Lung (tissue), 12 donors: ENCODE measurements around the gene PLA2G2D. TPM values are rescaled to one million over a fixed set of nuclear protein-coding genes. Genes with fewer than 3 reads are reported as not detected.

Experiments
- ATAC-seq: fragments of 200-7000 bp; cut with Tn5 transposase; one replicate; pipeline ENCODE4 v1.9.1; 2020; ENCODE audit warnings: moderate number of reproducible peaks; ENCODE audit not compliant: insufficient read depth, low FRiP score
- DNase-seq, 3 donors: peaks; one replicate each; pipeline ENCODE4 v3.0.0-alpha.2; 2013 to 2017
- H3K27ac ChIP-seq, 2 donors: one replicate each; pipeline ENCODE4 v1.5.1; 2013; ENCODE audit warnings: mild to moderate bottlenecking in 2 of 2, moderate library complexity in 2 of 2, control low read depth in 1 of 2, inconsistent platforms in 1 of 2, low read depth in 1 of 2, low read length in 1 of 2
- H3K27me3 ChIP-seq, 3 donors: one replicate each; pipeline ENCODE4 v1.5.1; 2013; ENCODE audit warnings: low read length in 2 of 3; ENCODE audit not compliant: control insufficient read depth in 3 of 3, insufficient read depth in 3 of 3
- H3K36me3 ChIP-seq, 4 donors: one replicate each; pipeline ENCODE4 v1.5.1; 2013; ENCODE audit warnings: low read length in 4 of 4, mild to moderate bottlenecking in 1 of 4, moderate library complexity in 1 of 4; ENCODE audit not compliant: control insufficient read depth in 4 of 4, insufficient read depth in 4 of 4
- H3K4me1 ChIP-seq, 5 donors: one replicate each; pipeline ENCODE4 v1.5.1; 2013; ENCODE audit warnings: low read length in 5 of 5, mild to moderate bottlenecking in 2 of 5, moderate library complexity in 1 of 5; ENCODE audit not compliant: control insufficient read depth in 5 of 5, insufficient read depth in 5 of 5
- H3K4me3 ChIP-seq: one replicate; pipeline ENCODE4 v1.5.1; 2013; ENCODE audit warnings: mild to moderate bottlenecking, control low read depth, moderate library complexity
- H3K9ac ChIP-seq, 2 donors: one replicate each; pipeline ENCODE4 v1.5.1; 2013; ENCODE audit warnings: low read length in 2 of 2, control low read depth in 1 of 2; ENCODE audit not compliant: insufficient read depth in 1 of 2
- H3K9me3 ChIP-seq, 4 donors: one replicate each; pipeline ENCODE4 v1.5.1; 2013; ENCODE audit warnings: low read length in 3 of 4, mild to moderate bottlenecking in 1 of 4, moderate library complexity in 1 of 4; ENCODE audit not compliant: control insufficient read depth in 4 of 4, insufficient read depth in 3 of 4
- WGBS, 2 donors: extraction: QIAGEN DNeasy Blood & Tissue Kit; methylation state at CpG; one replicate each; pipeline ENCODE4 v1.1.7; 2013; 5-methylcytosine and 5-hydroxymethylcytosine counted together
- polyA plus RNA-seq, 2 donors: library from polyadenylated mRNA; stranded (reverse); fragments of 200-250 nt; gene quantifications; one replicate each; pipeline ENCODE4 v1.2.1, GENCODE V29; 2013
- total RNA-seq, 2 donors: library from RNA; depleted of rRNA in 1 of 2; stranded (reverse); fragments of >200 nt in 1 of 2; gene quantifications; one replicate each; pipeline ENCODE4 v1.2.1, GENCODE V29; 2014 to 2021
- TF ChIP-seq, protein P1 (sequence below): IDR thresholded peaks from 2 replicates; pipeline ENCODE4 v1.5.1; 2012; ENCODE audit warnings: mild to moderate bottlenecking; ENCODE audit errors: control extremely low read depth, extremely low read depth
- donor health status: control.
- donor health status: control.
- donor health status: Bipolar disorder and iron deficiency.
- donor health status: healthy.
- donor health status: DM: yes; HTN: yes; CAD: no.

The PLA2G2D gene
- total and polyA plus RNA-seq, 4 donors, result 0.06 to 0.57 (median 0.06) TPM; not detected in 1

DNA sequence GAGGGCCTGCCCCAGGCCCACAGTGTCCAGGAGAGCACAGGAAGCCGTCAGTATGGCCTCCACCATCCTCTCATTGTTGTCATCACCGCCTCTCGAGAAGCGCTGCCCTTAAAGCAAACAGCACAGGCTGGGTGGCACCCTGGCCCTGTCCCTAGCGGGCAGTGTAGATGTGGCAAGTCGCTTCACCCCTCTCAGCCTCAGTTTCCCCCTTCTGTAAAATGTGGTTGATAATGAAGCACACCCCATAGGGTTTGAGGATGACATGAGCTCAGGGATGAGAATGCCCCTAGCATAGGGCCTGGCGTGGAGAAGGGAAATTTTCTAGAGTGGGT, 33.2 kb upstream of the PLA2G2D start:
- Histone ChIP-seq H3K27me3 (peaks cover 0 to 2% (median 0%) of the 10 kb centered on the region in 3 donors), H3K27ac (peak overlapping the region in 1 of 2 donors; percentile 85), H3K36me3 (no peaks in the 10 kb centered on the region), H3K4me1 (peaks cover 0 to 26% (median 8%) of the 10 kb centered on the region in 5 donors), H3K4me3 (no peak overlapping the region), H3K9ac (no peak overlapping the region), H3K9me3 (no peaks in the 10 kb centered on the region)
- ATAC-seq (no peak), DNase-seq (no peak)
- 60 to 65% methylated on average over 7 of the region's 7 CpGs for WGBS, 2 donors
- TF ChIP-seq, protein P1, sequence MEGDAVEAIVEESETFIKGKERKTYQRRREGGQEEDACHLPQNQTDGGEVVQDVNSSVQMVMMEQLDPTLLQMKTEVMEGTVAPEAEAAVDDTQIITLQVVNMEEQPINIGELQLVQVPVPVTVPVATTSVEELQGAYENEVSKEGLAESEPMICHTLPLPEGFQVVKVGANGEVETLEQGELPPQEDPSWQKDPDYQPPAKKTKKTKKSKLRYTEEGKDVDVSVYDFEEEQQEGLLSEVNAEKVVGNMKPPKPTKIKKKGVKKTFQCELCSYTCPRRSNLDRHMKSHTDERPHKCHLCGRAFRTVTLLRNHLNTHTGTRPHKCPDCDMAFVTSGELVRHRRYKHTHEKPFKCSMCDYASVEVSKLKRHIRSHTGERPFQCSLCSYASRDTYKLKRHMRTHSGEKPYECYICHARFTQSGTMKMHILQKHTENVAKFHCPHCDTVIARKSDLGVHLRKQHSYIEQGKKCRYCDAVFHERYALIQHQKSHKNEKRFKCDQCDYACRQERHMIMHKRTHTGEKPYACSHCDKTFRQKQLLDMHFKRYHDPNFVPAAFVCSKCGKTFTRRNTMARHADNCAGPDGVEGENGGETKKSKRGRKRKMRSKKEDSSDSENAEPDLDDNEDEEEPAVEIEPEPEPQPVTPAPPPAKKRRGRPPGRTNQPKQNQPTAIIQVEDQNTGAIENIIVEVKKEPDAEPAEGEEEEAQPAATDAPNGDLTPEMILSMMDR, result no peak

DNA sequence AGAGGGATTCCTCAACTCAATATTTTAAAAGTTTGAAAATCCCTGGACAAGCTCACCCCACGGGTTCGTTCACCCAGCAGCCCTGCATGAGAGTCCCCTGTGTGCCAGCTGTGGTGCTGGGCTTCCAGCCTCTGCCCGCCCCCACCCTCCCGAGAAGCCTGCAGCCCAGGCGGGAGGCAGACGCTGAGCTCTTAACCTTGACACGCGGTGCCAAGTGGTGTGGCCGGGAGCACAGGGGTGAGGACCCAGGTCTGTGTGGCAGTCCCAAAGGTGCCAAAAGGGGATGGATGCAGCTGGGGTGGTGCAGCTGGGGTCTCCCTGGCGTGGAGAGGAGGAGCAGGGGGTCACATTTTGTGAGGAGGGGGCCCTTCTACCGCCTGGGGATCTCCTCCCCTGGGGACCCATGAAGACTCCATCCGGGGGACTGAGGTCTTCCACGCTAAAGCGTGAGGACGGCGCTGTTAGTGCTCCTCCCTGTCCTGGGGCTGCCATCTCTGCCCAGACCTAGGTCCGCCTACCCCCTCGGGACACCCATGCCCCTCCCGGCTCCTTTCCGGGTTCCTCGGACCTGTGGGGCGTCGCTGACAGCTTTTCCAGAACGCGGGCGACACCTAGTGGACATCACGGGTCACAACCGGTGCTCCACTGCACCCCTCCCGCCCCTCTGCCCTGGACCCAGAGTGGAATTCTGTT, 32.7 kb upstream of the PLA2G2D start:
- H3K27me3 ChIP-seq, result peaks cover 0 to 2% (median 0%) of the 10 kb centered on the region in 3 donors
- H3K9ac ChIP-seq, result peak overlapping the region in 1 of 2 donors; percentile 38
- WGBS, 2 donors, result 7 to 10% methylated on average over 27 to 29 of the region's 29 CpGs
- H3K4me3 ChIP-seq, result no peak overlapping the region
- H3K36me3 ChIP-seq, result no peaks in the 10 kb centered on the region
- TF ChIP-seq, protein P1, result peak; percentile 78
- H3K9me3 ChIP-seq, result no peaks in the 10 kb centered on the region
- peaks cover 0 to 26% (median 8%) of the 10 kb centered on the region in 5 donors for H3K4me1 ChIP-seq
- H3K27ac ChIP-seq, result peak overlapping the region in 1 of 2 donors; percentile 85
- ATAC-seq, result peak; percentile 84
- peak; percentile 88 to 90 (median 89) for DNase-seq

DNA sequence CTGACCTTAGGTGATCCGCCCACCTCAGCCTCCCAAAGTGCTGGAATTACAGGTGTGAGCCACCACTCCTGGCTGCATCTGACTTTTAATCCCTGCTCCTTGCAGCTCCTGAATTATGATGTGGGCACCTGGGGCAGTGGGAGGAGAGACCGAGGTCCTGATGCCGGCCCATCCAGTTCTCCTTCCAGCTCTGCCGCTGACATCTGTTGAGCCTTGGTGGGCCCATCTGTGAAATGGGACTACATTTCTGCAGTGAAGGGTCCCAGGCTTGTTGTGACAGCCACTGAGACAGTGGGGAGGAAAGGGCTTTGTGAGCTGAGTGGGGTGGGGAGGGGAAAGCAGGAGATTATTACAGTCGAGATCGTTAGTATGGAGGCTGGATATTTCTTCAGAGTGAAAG, 31.6 kb upstream of the PLA2G2D start:
- DNase-seq (no peak), ATAC-seq (no peak)
- Histone ChIP-seq H3K9me3 (no peaks in the 10 kb centered on the region), H3K9ac (no peak overlapping the region), H3K4me3 (no peak overlapping the region), H3K27ac (no peak overlapping the region), H3K4me1 (peaks cover 0 to 26% (median 8%) of the 10 kb centered on the region in 5 donors), H3K27me3 (peaks cover 0 to 2% (median 0%) of the 10 kb centered on the region in 3 donors), H3K36me3 (no peaks in the 10 kb centered on the region)
- 87 to 90% methylated on average over 6 of the region's 6 CpGs for WGBS, 2 donors
- TF ChIP-seq, protein P1, result no peak
